A549 (cell line): ENCODE results near the gene TBC1D1. TPM values are rescaled to one million over a fixed set of nuclear protein-coding genes. Genes with fewer than 3 reads are reported as not detected.

ENCODE experiments used
- ATAC-seq, 2 experiments: fragments of 200-7000 bp in 1 of 2; fragments of >200 bp in 1 of 2; cut with Nextera tagmentation in 1 of 2; cut with Tn5 transposase in 1 of 2; 3 replicates each; pipeline versions ENCODE4 v1.8.0 to v1.9.1; 2018 to 2020; ENCODE audit warnings: mild to moderate bottlenecking in 1 of 2, moderate library complexity in 1 of 2
- CTCF ChIA-PET: fragments of 300-600 bp; sonication (Branson Sonifier 250); formaldehyde crosslinking; extraction: SDS; loops from one replicate; lab custom pipeline; 2021; ENCODE audit warnings: antibody characterized with exemption, inconsistent platforms; lab: Yijun Ruan, JAX
- POLR2A ChIA-PET: fragments of 350-600 bp; formaldehyde crosslinking; extraction: SDS; loops from one replicate; lab custom pipeline; 2021; ENCODE audit warnings: antibody characterized with exemption, inconsistent platforms; lab: Yijun Ruan, JAX
- DNase-seq, 2 experiments: peaks; one replicate each; pipeline versions ENCODE4 v3.0.0 to v3.0.0-alpha.2; 2011 to 2016; ENCODE audit warnings: low read depth in 1 of 2, low spot score in 1 of 2
- FAIRE-seq: peaks from 2 replicates; lab custom pipeline; 2011; peaks lifted over from hg19 to GRCh38; lab: Jason Lieb, UNC
- H3K27ac ChIP-seq, 2 experiments: fragments of >200 bp; sonication (Bioruptor Twin); formaldehyde crosslinking; 3 replicates each; pipeline ENCODE4 v1.5.1; 2016 to 2017
- H3K4me1 ChIP-seq: fragments of >200 bp; sonication (Bioruptor Twin); formaldehyde crosslinking; 3 replicates; pipeline ENCODE4 v1.6.1; 2016
- H3K4me2 ChIP-seq: fragments of >200 bp; sonication (Bioruptor Twin); formaldehyde crosslinking; 3 replicates; pipeline ENCODE4 v1.6.1; 2016
- H3K4me3 ChIP-seq: fragments of >200 bp; sonication (Bioruptor Twin); formaldehyde crosslinking; 3 replicates; pipeline ENCODE4 v1.5.1; 2016
- H3K9me3 ChIP-seq: fragments of >200 bp; sonication (Bioruptor Twin); formaldehyde crosslinking; 3 replicates; pipeline ENCODE4 v1.6.1; 2016
- BCL3 ChIP-seq: fragments of >200 bp; sonication (Bioruptor Twin); formaldehyde crosslinking; IDR thresholded peaks from 3 replicates; pipeline ENCODE4 v1.6.1; 2016
- CBX8 ChIP-seq: fragments of 200-600 bp; sonication (generic); IDR thresholded peaks from 2 replicates; pipeline ENCODE4 v1.6.1; 2016
- CHD2 ChIP-seq: fragments of 150-350 bp; IDR thresholded peaks from 2 replicates; pipeline ENCODE4 v1.6.1; 2014; ENCODE audit warnings: low read length; ENCODE audit not compliant: partially characterized antibody
- CTCF ChIP-seq: fragments of >200 bp; sonication (Bioruptor Twin); formaldehyde crosslinking; IDR thresholded peaks from 3 replicates; pipeline ENCODE4 v1.5.1; 2016
- EP300 ChIP-seq, 2 experiments: fragments of >200 bp; sonication (Bioruptor Twin); formaldehyde crosslinking; IDR thresholded peaks; 2 replicates in 1 of 2; 3 replicates in 1 of 2; pipeline ENCODE4 v1.6.1; 2016 to 2017
- ESRRA ChIP-seq: fragments of 150-350 bp; IDR thresholded peaks from 2 replicates; pipeline ENCODE4 v1.6.1; 2014; ENCODE audit warnings: mild to moderate bottlenecking, low read length, borderline replicate concordance
- FOSL2 ChIP-seq, 2 experiments: fragments of 450-650 bp in 1 of 2; fragments of >200 bp in 1 of 2; sonication (Bioruptor Twin) in 1 of 2; formaldehyde crosslinking; IDR thresholded peaks; 2 replicates each; pipeline versions ENCODE4 v1.5.0 to v1.6.1; 2016 to 2020; ENCODE audit warnings: mild to moderate bottlenecking in 1 of 2, moderate library complexity in 1 of 2
- FOXS1 ChIP-seq: fragments of 250-450 bp; sonication (Bioruptor Pico); IDR thresholded peaks from 2 replicates; pipeline ENCODE4 v1.5.0; 2020; ENCODE audit warnings: mild to moderate bottlenecking, moderate library complexity
- GATA3 ChIP-seq: IDR thresholded peaks from 2 replicates; pipeline ENCODE4 v1.6.1; 2012; ENCODE audit warnings: borderline replicate concordance
- HES2 ChIP-seq: fragments of >200 bp; sonication (Bioruptor Twin); formaldehyde crosslinking; IDR thresholded peaks from 2 replicates; pipeline ENCODE4 v1.6.1; 2016
- HEYL ChIP-seq: fragments of 250-450 bp; sonication (Bioruptor Pico); IDR thresholded peaks from 2 replicates; pipeline ENCODE4 v1.8.0; 2021; ENCODE audit warnings: mild to moderate bottlenecking, moderate library complexity
- HOXA7 ChIP-seq: fragments of 250-450 bp; sonication (Bioruptor Pico); IDR thresholded peaks from 2 replicates; pipeline ENCODE4 v1.5.0; 2020; ENCODE audit warnings: mild to moderate bottlenecking, moderate library complexity
- JUN ChIP-seq, 2 experiments: fragments of >200 bp; sonication (Bioruptor Twin); formaldehyde crosslinking; IDR thresholded peaks; 2 replicates in 1 of 2; 3 replicates in 1 of 2; pipeline ENCODE4 v1.6.1; 2016 to 2017
- KDM5A ChIP-seq: fragments of 200-600 bp; sonication (generic); IDR thresholded peaks from 2 replicates; pipeline ENCODE4 v1.6.1; 2016; ENCODE audit warnings: antibody characterized with exemption, mild to moderate bottlenecking
- MAX ChIP-seq: IDR thresholded peaks from 2 replicates; pipeline ENCODE4 v1.6.1; 2012
- PBX3 ChIP-seq: IDR thresholded peaks from 2 replicates; pipeline ENCODE4 v1.6.1; 2012
- PHF8 ChIP-seq: fragments of 200-600 bp; sonication (generic); IDR thresholded peaks from 2 replicates; pipeline ENCODE4 v1.6.1; 2016; ENCODE audit warnings: low read depth, mild to moderate bottlenecking, antibody characterized with exemption, moderate library complexity, borderline replicate concordance
- POLR2A ChIP-seq: IDR thresholded peaks from 2 replicates; pipeline ENCODE4 v1.6.1; 2012; ENCODE audit warnings: mild to moderate bottlenecking, low read length
- POLR2AphosphoS2 ChIP-seq: conservative IDR thresholded peaks from 2 replicates; pipeline ENCODE4 v1.6.1; 2012; ENCODE audit warnings: low read length, improper control_type of control experiment, inconsistent platforms
- RARB ChIP-seq: fragments of 250-450 bp; sonication (Bioruptor Pico); IDR thresholded peaks from 2 replicates; pipeline ENCODE4 v1.8.0; 2021; ENCODE audit warnings: mild to moderate bottlenecking, moderate library complexity
- RCOR1 ChIP-seq: fragments of 150-350 bp; IDR thresholded peaks from 2 replicates; pipeline ENCODE4 v1.6.1; 2014; ENCODE audit warnings: antibody characterized with exemption, low read length, low read depth
- RNF2 ChIP-seq: fragments of 200-600 bp; sonication (generic); IDR thresholded peaks from 2 replicates; pipeline ENCODE4 v1.6.1; 2016; ENCODE audit warnings: low read depth, mild to moderate bottlenecking, antibody characterized with exemption, moderate library complexity, borderline replicate concordance
- SMC3 ChIP-seq: fragments of >200 bp; sonication (Bioruptor Twin); formaldehyde crosslinking; IDR thresholded peaks from 3 replicates; pipeline ENCODE4 v1.6.1; 2018; ENCODE audit warnings: inconsistent platforms
- SREBF2 ChIP-seq: fragments of 450-650 bp; IDR thresholded peaks from 2 replicates; pipeline ENCODE4 v1.6.1; 2014; ENCODE audit warnings: mild to moderate bottlenecking, moderate library complexity
- USF2 ChIP-seq: fragments of 450-650 bp; IDR thresholded peaks from 2 replicates; pipeline ENCODE4 v1.6.1; 2014; ENCODE audit warnings: antibody characterized with exemption
- WGBS: methylation state at CpG from one replicate; pipeline ENCODE4 v1.1.6; 2017; ENCODE audit errors: missing lambda C conversion rate; 5-methylcytosine and 5-hydroxymethylcytosine counted together
- polyA plus RNA-seq, 4 experiments: library from polyadenylated mRNA; depleted of rRNA in 3 of 4; stranded (reverse); fragments of >200 nt; fragmentation: RNase III in 1 of 4; extraction: RNeasy Plus Mini Kit Qiagen cat#74134 plus additional on column Dnase treatment in 1 of 4; gene quantifications; 2 replicates in 3 of 4; 3 replicates in 1 of 4; pipeline ENCODE4 v1.2.3, GENCODE V29; 2011 to 2017

TBC1D1 gene
- polyA plus RNA-seq, 2 of the 4 experiments (the other 2 are of a cell fraction), result 26.5 to 28.5 TPM

- Histone ChIP-seq H3K27ac (no peak overlapping the region), H3K4me3 (no peak overlapping the region), H3K4me2 (no peak overlapping the region), H3K4me1 (0 out of 3 replicates have a peak, but pooled peaks cover 10% of the 10 kb centered on the region), H3K9me3 (no peaks in the 10 kb centered on the region)
- 97% methylated on average over 4 of the region's 4 CpGs for WGBS
- POLR2A ChIA-PET, result no interaction called here
- CTCF ChIA-PET, result no interaction called here
- ATAC-seq (no peak), DNase-seq (no peak), FAIRE-seq (no peak)
- no peak for TF ChIP-seq PHF8
- no peak for TF ChIP-seq POLR2AphosphoS2
- TF ChIP-seq HOXA7 (CRISPR knock-in tag), result no peak
- TF ChIP-seq POLR2A, result no peak
- TF ChIP-seq MAX, result no peak
- TF ChIP-seq EP300 (IDR thresholded peaks at IDR 0.05), result no peak
- TF ChIP-seq RNF2, result no peak
- TF ChIP-seq GATA3, result no peak
- TF ChIP-seq RCOR1, result no peak
- no peak for TF ChIP-seq JUN (IDR thresholded peaks at IDR 0.05)
- TF ChIP-seq FOXS1 (CRISPR knock-in tag), result no peak
- no peak for TF ChIP-seq PBX3
- TF ChIP-seq CBX8, result no peak
- no peak for TF ChIP-seq HES2
- no peak for TF ChIP-seq BCL3
- no peak for TF ChIP-seq HEYL (CRISPR knock-in tag)
- TF ChIP-seq FOSL2 (IDR thresholded peaks at IDR 0.05), result no peak
- no peak for TF ChIP-seq FOSL2 (CRISPR knock-in tag; IDR thresholded peaks at IDR 0.05)
- no peak for TF ChIP-seq RARB
These were observed 229.9 kb downstream of the TBC1D1 start for GRCh38 chr4:38120772-38121171.

GRCh38 chr4:38122060-38122459 lies 231.2 kb downstream of the TBC1D1 start:
- CTCF ChIA-PET, result no interaction called here
- TF ChIP-seq PBX3 (no peak), FOXS1 (CRISPR knock-in tag) (no peak), POLR2A (no peak), CHD2 (no peak), GATA3 (no peak), FOSL2 (IDR thresholded peaks at IDR 0.05) (no peak), FOSL2 (CRISPR knock-in tag; IDR thresholded peaks at IDR 0.05) (no peak), ESRRA (no peak), SMC3 (no peak), HEYL (CRISPR knock-in tag) (no peak), KDM5A (no peak), CTCF (no peak), USF2 (no peak), JUN (IDR thresholded peaks at IDR 0.05) (no peak), SREBF2 (no peak)
- DNase-seq (no peak), FAIRE-seq (no peak), ATAC-seq (no peak)
- no peaks in the 10 kb centered on the region for H3K9me3 ChIP-seq
- H3K4me3 ChIP-seq, result no peak overlapping the region
- no peak overlapping the region for H3K4me2 ChIP-seq
- POLR2A ChIA-PET, result no interaction called here
- no peak overlapping the region for H3K27ac ChIP-seq
- 93% methylated on average over 6 of the region's 6 CpGs for WGBS
- H3K4me1 ChIP-seq, result 0 out of 3 replicates have a peak, but pooled peaks cover 10% of the 10 kb centered on the region
